ENCODE data around the gene SYT8.
"Not testable (repeated sequence)": the region's sequence is repeated elsewhere in the genome, so short reads cannot be mapped to it uniquely, and the experiment has no call there.

SYT8 gene

GRCh38 chr11:1875851-1876301, 41.1 kb downstream of the SYT8 start:
- peak; percentile 39 for DNase-seq

- peak; percentile 92 for DNase-seq
Measured at GRCh38 chr11:1876361-1877063, 41.7 kb downstream of the SYT8 start.

- peak; percentile 88 for DNase-seq
Measured at GRCh38 chr11:1877211-1878136, 42.7 kb downstream of the SYT8 start.

- peak; percentile 90 for DNase-seq
Measured at GRCh38 chr11:1878137-1879031, 43.6 kb downstream of the SYT8 start.

- peak; percentile 13 for DNase-seq
Measured at GRCh38 chr11:1879342-1879940, 44.7 kb downstream of the SYT8 start.

GRCh38 chr11:1879941-1880720, 45.3 kb downstream of the SYT8 start:
- peak; percentile 91 for DNase-seq

GRCh38 chr11:1880746-1881441, 46.1 kb downstream of the SYT8 start:
- peak; percentile 24 for DNase-seq

GRCh38 chr11:1881442-1882264, 46.9 kb downstream of the SYT8 start:
- peak; percentile 92 for DNase-seq

- peak; percentile 94 for DNase-seq
Measured at GRCh38 chr11:1882265-1883238, 47.8 kb downstream of the SYT8 start.

GRCh38 chr11:1883346-1884302, 48.8 kb downstream of the SYT8 start:
- no peak for DNase-seq

- DNase-seq, result no peak
Measured at GRCh38 chr11:1884303-1884700, 49.5 kb downstream of the SYT8 start.

GRCh38 chr11:1886551-1886950, 51.8 kb downstream of the SYT8 start:
- DNase-seq, result not testable (repeated sequence)

Measured in left hindlimb (tissue), 1 donor.